Esophagus squamous epithelium (tissue), 5 donors: ENCODE measurements around the gene SH3RF2. TPM values are rescaled to one million over a fixed set of nuclear protein-coding genes. Genes with fewer than 3 reads are reported as not detected.

Source experiments
- DNase-seq: peaks from one replicate; lab custom pipeline; 2025; lab: John Stamatoyannopoulos, UW
- H3K27ac ChIP-seq, 4 donors: fragments of 200-600 bp; sonication (generic); one replicate each; pipeline ENCODE4 v1.5.1; 2016 to 2019; ENCODE audit warnings: mild to moderate bottlenecking in 1 of 4
- H3K27me3 ChIP-seq, 4 donors: fragments of 200-600 bp; sonication (generic); 1 replicate in 3 of 4; 2 replicates in 1 of 4; pipeline versions ENCODE4 v1.5.1 to v1.6.0; 2017 to 2021; ENCODE audit warnings: antibody characterized with exemption in 1 of 4
- H3K36me3 ChIP-seq, 3 donors: fragments of 200-600 bp; sonication (generic); one replicate each; pipeline ENCODE4 v1.5.1; 2016 to 2019
- H3K4me1 ChIP-seq, 3 donors: fragments of 200-600 bp; sonication (generic); one replicate each; pipeline ENCODE4 v1.5.1; 2017 to 2019
- H3K4me3 ChIP-seq, 4 donors: fragments of 200-600 bp; sonication (generic); 1 replicate in 3 of 4; 2 replicates in 1 of 4; pipeline ENCODE4 v1.5.1; 2016 to 2019; ENCODE audit warnings: mild to moderate bottlenecking in 2 of 4, moderate library complexity in 1 of 4
- H3K9me3 ChIP-seq, 3 donors: fragments of 200-600 bp; sonication (generic); one replicate each; pipeline ENCODE4 v1.5.1; 2016 to 2019
- CTCF ChIP-seq, 6 experiments: fragments of 450-650 bp in 4 of 6; fragments of 200-600 bp in 2 of 6; sonication (generic) in 2 of 6; IDR thresholded peaks; one replicate each; pipeline ENCODE4 v1.5.1; 2016 to 2019; ENCODE audit warnings: antibody characterized with exemption in 6 of 6, mild to moderate bottlenecking in 4 of 6, moderate library complexity in 4 of 6
- POLR2A ChIP-seq, 4 donors: fragments of 450-650 bp; IDR thresholded peaks; one replicate each; pipeline ENCODE4 v1.6.1; 2017; ENCODE audit warnings: antibody characterized with exemption in 4 of 4, mild to moderate bottlenecking in 4 of 4, moderate library complexity in 3 of 4
- WGBS, 2 donors: methylation state at CpG; one replicate each; pipeline ENCODE4 v1.1.5; 2018; 5-methylcytosine and 5-hydroxymethylcytosine counted together
- intact Hi-C: fragments of 100-400 bp; cut with DNase I; formaldehyde crosslinking; loops from one replicate; pipeline ENCODE4 v1.15.0; 2022
- total RNA-seq, 4 donors: library from RNA; depleted of rRNA; stranded (reverse); fragments of >200 nt; gene quantifications; one replicate each; pipeline ENCODE4 v1.1.0, GENCODE V29; 2016
- donor health status: DM: yes; HTN: yes; CAD: no.

SH3RF2 gene
- total RNA-seq, 4 donors from 2014 or later: 33.4 to 63.1 (median 59.1) TPM

GRCh38 chr5:146034127-146034526, 97.7 kb downstream of the SH3RF2 start:
- TF ChIP-seq POLR2A (IDR thresholded peaks at IDR 0.05): no peak
- TF ChIP-seq CTCF (IDR thresholded peaks at IDR 0.05): no peak
- Histone ChIP-seq H3K27me3 (no peaks in the 10 kb centered on the region), H3K9me3 (no peaks in the 10 kb centered on the region), H3K4me1 (no peaks in the 10 kb centered on the region), H3K27ac (no peak overlapping the region), H3K4me3 (no peak overlapping the region), H3K36me3 (peaks cover 0 to 42% (median 0%) of the 10 kb centered on the region in 3 donors)
- 76% methylated on average over 2 of the region's 2 CpGs; no CpG with 5 or more reads in 1 of the 2 donors for WGBS, 2 donors
- intact Hi-C loops: no loop called here
- no peak for DNase-seq

GRCh38 chr5:146034605-146035004, 98.2 kb downstream of the SH3RF2 start:
- TF ChIP-seq POLR2A (IDR thresholded peaks at IDR 0.05) (no peak), CTCF (IDR thresholded peaks at IDR 0.05) (no peak)
- H3K4me1 ChIP-seq: peaks cover 0 to 3% (median 0%) of the 10 kb centered on the region in 3 donors
- H3K27ac ChIP-seq: no peak overlapping the region
- intact Hi-C loops: no loop called here
- 64 to 77% methylated on average over 4 of the region's 4 CpGs for WGBS, 2 donors
- H3K36me3 ChIP-seq: peaks cover 0 to 42% (median 0%) of the 10 kb centered on the region in 3 donors
- H3K9me3 ChIP-seq: no peaks in the 10 kb centered on the region
- H3K27me3 ChIP-seq: no peaks in the 10 kb centered on the region
- DNase-seq: no peak
- no peak overlapping the region for H3K4me3 ChIP-seq

- WGBS, 2 donors: 60 to 78% methylated on average over 3 of the region's 3 CpGs
These were observed 103.0 kb downstream of the SH3RF2 start for GRCh38 chr5:146039420-146039819.

GRCh38 chr5:146040527-146040926, 104.1 kb downstream of the SH3RF2 start:
- Histone ChIP-seq H3K4me3 (no peak overlapping the region), H3K4me1 (peaks cover 17 to 40% (median 17%) of the 10 kb centered on the region in 3 donors), H3K9me3 (no peaks in the 10 kb centered on the region), H3K27ac (peak overlapping the region; percentile 39 to 86 (median 76)), H3K27me3 (no peaks in the 10 kb centered on the region), H3K36me3 (peaks cover 0 to 12% (median 0%) of the 10 kb centered on the region in 3 donors)
- intact Hi-C loops: no loop called here
- TF ChIP-seq POLR2A (IDR thresholded peaks at IDR 0.05) (no peak), CTCF (IDR thresholded peaks at IDR 0.05) (no peak)
- no peak for DNase-seq
- WGBS, 2 donors: 20 to 32% methylated on average over 3 of the region's 3 CpGs

More at GRCh38 chr5:146039420-146039819, 103.0 kb downstream of the SH3RF2 start:
- no peak for DNase-seq
- peak overlapping the region in 3 of 4 donors; percentile 74 to 86 (median 78) for H3K27ac ChIP-seq
- no peak overlapping the region for H3K4me3 ChIP-seq
- H3K9me3 ChIP-seq: no peaks in the 10 kb centered on the region
- H3K36me3 ChIP-seq: peaks cover 0 to 13% (median 0%) of the 10 kb centered on the region in 3 donors
- H3K4me1 ChIP-seq: peaks cover 17 to 40% (median 17%) of the 10 kb centered on the region in 3 donors
- no peaks in the 10 kb centered on the region for H3K27me3 ChIP-seq
- intact Hi-C loops: no loop called here
- no peak for TF ChIP-seq CTCF (IDR thresholded peaks at IDR 0.05)
- no peak for TF ChIP-seq POLR2A (IDR thresholded peaks at IDR 0.05)

GRCh38 chr5:146041180-146041789, 104.9 kb downstream of the SH3RF2 start:
- intact Hi-C loops: no loop called here
- Histone ChIP-seq H3K36me3 (peaks cover 0 to 12% (median 0%) of the 10 kb centered on the region in 3 donors), H3K27ac (peak overlapping the region; percentile 72 to 86 (median 76)), H3K4me1 (peaks cover 17 to 40% (median 17%) of the 10 kb centered on the region in 3 donors), H3K27me3 (no peaks in the 10 kb centered on the region), H3K4me3 (no peak overlapping the region), H3K9me3 (no peaks in the 10 kb centered on the region)
- WGBS, 2 donors: 55 to 60% methylated on average over 5 to 6 of the region's 10 CpGs
- DNase-seq: no peak
- TF ChIP-seq CTCF (IDR thresholded peaks at IDR 0.05) (peak in 4 of 6 experiments; percentile 20 to 61 (median 27)), POLR2A (IDR thresholded peaks at IDR 0.05) (no peak)
